GM19025 (cell line): Measurements from ENCODE around the gene SBF1.

Source experiments
- ATAC-seq: cut with Tn5 transposase; IDR thresholded peaks from one replicate; pipeline ENCODE4 v1.9.1; 2021; ENCODE audit warnings: mild to moderate bottlenecking, low read depth, moderate library complexity; ENCODE audit not compliant: unreplicated experiment

SBF1 gene

GRCh38 chr22:50447576-50448551, 27.0 kb downstream of the SBF1 start:
- no peak for ATAC-seq

- no peak for ATAC-seq
Observed at GRCh38 chr22:50446708-50447575, 27.9 kb downstream of the SBF1 start.

- ATAC-seq, result no peak
Observed at GRCh38 chr22:50445880-50446707, 28.7 kb downstream of the SBF1 start.

GRCh38 chr22:50445071-50445879, 29.6 kb downstream of the SBF1 start:
- ATAC-seq, result no peak

GRCh38 chr22:50444663-50445062, 30.2 kb downstream of the SBF1 start:
- ATAC-seq, result no peak

GRCh38 chr22:50443801-50444625, 30.8 kb downstream of the SBF1 start:
- ATAC-seq, result no peak

GRCh38 chr22:50443197-50443596, 31.6 kb downstream of the SBF1 start:
- ATAC-seq, result no peak

GRCh38 chr22:50441428-50441993, 33.3 kb downstream of the SBF1 start:
- ATAC-seq, result no peak

GRCh38 chr22:50440544-50441249, 34.1 kb downstream of the SBF1 start:
- ATAC-seq, result no peak

- no peak for ATAC-seq
Observed at GRCh38 chr22:50439871-50440331, 34.9 kb downstream of the SBF1 start.

- no peak for ATAC-seq
Observed at GRCh38 chr22:50439314-50439870, 35.4 kb downstream of the SBF1 start.

GRCh38 chr22:50438305-50439275, 36.2 kb downstream of the SBF1 start:
- no peak for ATAC-seq

GRCh38 chr22:50437511-50438304, 37.1 kb downstream of the SBF1 start:
- ATAC-seq, result no peak

GRCh38 chr22:50436841-50437341, 37.9 kb downstream of the SBF1 start:
- ATAC-seq, result no peak
